Keratinocyte (primary cell): ENCODE measurements around the gene MMP2.

Experiments
- EZH2 ChIP-seq: IDR thresholded peaks from one replicate; pipeline ENCODE4 v1.6.1; 2012; ENCODE audit warnings: inconsistent platforms, mild to moderate bottlenecking, low read length, moderate library complexity
- TF ChIP-seq, protein P1 (sequence below), 3 experiments: IDR thresholded peaks in 1 of 3; conservative IDR thresholded peaks in 1 of 3; optimal IDR thresholded peaks in 1 of 3; 2 replicates in 2 of 3; 3 replicates in 1 of 3; pipeline versions ENCODE3 to v1.5.1; 2011; ENCODE audit warnings: low read length in 3 of 3, mild to moderate bottlenecking in 3 of 3, moderate library complexity in 2 of 3, control low read depth in 1 of 3, inconsistent platforms in 1 of 3; ENCODE audit not compliant: insufficient read depth in 2 of 3; ENCODE audit errors: extremely low read depth in 1 of 3

DNA sequence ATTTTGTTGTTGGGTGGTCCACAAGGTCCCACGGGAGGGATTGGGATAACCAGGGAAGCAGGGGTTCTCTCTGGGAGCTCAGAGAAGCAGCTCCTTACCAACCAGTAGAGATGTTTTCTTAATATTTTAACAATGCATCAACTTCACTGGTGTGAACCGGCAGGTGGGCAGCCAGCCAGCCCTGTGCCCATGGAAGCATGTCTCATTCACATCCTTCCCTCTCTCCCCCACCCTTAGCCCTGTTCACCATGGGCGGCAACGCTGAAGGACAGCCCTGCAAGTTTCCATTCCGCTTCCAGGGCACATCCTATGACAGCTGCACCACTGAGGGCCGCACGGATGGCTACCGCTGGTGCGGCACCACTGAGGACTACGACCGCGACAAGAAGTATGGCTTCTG, 9.3 kb downstream of the MMP2 start:
- TF ChIP-seq, protein P1, sequence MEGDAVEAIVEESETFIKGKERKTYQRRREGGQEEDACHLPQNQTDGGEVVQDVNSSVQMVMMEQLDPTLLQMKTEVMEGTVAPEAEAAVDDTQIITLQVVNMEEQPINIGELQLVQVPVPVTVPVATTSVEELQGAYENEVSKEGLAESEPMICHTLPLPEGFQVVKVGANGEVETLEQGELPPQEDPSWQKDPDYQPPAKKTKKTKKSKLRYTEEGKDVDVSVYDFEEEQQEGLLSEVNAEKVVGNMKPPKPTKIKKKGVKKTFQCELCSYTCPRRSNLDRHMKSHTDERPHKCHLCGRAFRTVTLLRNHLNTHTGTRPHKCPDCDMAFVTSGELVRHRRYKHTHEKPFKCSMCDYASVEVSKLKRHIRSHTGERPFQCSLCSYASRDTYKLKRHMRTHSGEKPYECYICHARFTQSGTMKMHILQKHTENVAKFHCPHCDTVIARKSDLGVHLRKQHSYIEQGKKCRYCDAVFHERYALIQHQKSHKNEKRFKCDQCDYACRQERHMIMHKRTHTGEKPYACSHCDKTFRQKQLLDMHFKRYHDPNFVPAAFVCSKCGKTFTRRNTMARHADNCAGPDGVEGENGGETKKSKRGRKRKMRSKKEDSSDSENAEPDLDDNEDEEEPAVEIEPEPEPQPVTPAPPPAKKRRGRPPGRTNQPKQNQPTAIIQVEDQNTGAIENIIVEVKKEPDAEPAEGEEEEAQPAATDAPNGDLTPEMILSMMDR (optimal IDR thresholded peaks at IDR 0.05 in 1 of 3, IDR thresholded peaks at IDR 0.05 in 1 of 3, conservative IDR thresholded peaks at IDR 0.05 in 1 of 3; ENCODE audit: extremely low read depth in 1 of 3, insufficient read depth in 2 of 3, low read length in 3 of 3) = no peak
- TF ChIP-seq EZH2 = no peak
